ENCODE data around the gene CASP3.
"Not testable (repeated sequence)": the region's sequence is repeated elsewhere in the genome, so short reads cannot be mapped to it uniquely, and the experiment has no call there.

The CASP3 gene

DNA sequence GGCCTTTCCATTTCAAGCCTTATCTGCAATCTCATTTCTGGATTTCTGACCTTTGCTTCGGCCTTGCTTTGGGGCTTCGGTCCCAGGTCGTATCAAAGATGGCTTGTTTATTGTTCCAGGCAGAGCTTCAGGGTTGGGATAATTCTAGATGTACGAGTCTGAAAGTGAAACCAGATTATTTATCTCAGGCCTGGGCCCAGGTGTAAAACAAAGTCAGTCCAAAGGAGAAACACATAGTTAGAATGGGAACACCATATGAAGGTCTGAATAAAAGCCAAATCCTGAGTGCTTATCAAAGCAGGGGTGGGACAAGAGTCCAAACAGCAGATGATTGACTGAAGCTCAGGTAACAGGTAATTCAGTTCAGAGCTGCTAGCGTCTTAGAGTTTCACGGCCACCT, 17.4 kb upstream of the CASP3 start:
- no peak for DNase-seq

DNA sequence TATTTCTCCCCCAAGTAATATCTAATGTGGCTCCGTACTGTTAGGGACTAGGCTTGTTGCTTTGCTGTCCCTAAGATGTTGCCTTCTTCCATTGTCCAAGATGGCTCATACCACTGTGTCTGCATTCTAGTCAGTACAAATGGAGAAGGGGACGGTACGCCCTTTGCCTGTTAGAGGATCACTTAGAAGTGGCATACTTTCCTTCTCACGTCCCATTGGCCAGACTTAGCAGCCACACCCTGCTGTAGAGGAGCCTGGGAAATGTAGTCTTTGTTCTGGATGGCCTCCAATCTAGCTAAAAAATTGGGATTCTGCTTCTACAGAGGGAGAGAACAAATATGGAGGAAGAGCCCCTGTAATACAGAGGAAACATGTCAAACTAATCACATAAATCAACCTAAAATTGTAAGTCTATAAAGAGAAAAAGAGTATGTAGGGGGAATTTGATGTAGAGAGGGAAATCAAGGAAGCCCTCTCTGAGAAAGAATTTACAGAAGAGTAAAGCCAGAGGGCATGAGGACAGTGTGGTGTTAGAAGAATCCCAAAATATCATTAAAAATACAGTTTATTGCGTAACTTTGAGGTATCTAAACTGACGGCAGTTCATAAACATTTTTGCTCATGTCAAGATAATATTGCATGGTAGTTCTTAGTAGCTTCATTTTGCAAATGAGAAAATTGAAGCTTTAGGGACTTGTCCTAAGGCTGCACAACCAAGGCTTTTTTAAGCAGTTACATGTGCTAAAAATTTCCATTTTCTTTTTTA, 15.4 kb upstream of the CASP3 start:
- DNase-seq: no peak

DNA sequence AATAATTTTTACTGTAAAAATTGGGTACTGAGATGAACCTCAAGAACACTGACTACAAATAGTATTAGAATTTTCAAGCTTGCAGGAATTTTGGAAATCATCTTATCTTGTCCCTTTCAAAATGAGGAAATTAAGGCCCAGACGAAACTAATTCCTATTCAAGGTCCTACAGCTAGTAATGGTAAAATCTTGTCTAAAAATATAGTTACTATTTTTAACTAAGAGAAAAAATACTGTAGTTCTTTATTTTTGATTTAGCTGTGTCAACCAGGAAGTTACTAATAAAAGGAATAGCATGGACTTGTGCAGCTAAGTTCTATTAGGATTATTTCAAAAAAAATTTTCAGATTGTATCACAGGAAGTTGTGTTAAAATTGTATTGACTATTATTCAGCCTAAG, 13.0 kb upstream of the CASP3 start:
- DNase-seq: no peak

DNA sequence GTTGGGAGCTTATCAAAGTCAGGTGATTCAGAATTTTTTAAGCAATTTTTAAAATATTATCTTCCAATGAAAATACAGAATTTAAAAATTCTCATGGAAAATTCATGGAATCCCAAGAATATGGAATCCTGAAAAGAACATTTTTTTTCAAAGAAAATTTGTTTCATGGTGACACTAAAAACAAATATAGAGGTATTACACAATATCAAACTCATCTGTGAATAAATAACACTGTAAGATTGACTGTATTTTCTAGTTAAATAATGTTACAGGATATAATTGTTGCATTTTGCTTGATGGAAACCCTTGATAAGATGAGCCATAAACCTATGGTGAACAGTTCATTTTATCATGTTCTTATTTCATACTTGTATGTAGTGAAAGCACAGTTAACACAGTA, 11.7 kb upstream of the CASP3 start:
- DNase-seq: no peak

DNA sequence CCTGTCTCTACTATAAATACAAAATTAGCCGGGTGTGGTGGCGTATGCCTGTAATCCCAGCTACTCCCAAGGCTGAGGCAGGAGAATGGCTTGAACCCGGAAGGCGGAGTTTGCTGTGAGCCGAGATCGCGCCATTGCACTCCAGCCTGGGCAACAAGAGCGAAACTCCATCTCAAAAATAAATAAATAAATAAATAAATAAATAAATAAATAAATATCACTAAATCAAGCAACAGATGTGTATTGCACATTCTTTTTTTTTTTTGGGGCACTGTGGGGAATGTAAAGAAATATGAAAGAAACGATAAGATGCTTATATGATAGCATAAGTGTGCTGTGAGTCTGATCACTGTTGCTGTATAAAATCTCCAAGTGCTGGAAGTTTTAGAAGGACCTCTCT, 8.6 kb upstream of the CASP3 start:
- DNase-seq: not testable (repeated sequence)

DNA sequence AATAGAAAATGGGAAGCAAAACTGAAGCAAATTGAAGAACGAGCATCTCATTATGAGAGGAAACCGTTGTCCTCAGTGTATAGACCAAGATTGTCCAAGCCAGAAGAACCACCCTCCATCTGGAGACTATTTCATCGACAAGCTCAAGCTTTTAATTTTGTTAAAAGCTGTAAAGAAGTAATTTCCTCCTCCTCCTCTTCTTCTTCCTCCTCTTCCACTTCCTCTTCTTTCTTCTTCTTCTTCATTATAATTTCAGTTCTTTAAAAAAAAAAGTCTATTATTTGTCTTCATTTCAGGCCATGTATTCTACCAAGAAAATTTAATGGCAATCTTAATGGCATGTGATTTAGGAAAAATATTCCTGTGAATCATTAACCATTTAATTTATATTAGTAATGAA, 7.9 kb upstream of the CASP3 start:
- no peak for DNase-seq

DNA sequence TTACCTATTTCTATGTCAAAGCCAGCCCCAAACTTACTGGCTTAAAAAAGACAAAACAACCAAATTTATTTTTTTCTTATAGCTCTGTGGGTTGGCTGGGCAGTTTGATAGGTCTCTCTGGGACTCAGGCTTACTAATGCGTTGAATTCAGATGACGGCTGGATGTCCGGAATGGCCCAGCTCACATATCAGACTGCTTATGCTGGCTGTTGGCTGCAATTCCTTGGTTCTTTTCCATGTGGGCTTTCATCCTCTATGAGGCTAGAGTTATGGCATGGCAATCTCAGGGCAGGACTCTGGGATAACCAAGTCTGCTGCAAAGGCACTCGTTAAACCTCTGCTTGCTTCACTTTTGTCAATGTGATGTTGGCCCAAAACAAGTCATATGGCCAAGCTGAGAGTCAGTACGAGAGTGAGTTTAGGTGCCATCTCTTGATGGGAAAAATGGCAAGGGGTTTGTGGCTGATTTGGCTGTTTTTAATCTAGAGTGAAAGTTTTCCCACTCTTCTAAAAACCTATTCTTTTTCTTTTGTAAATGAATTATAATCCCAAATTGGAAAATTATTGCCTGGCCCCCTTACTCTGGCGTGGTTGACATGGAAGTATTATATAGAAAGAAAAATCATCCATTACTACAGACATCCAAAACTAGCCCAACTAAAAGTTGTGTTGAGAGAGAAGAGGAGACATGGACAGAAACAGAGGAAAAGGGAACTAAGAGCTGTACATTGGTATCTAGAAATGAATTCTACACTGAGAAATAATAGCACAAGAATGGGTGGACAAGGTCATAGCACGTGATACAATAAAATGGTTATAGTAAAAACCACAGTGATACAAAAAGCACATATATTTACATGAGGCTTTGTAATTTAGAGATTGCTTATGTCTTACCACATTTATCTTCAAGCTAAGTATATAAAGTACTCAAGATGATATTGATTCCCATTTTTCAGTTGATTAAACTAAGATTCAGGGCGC, 6.9 kb upstream of the CASP3 start:
- DNase-seq: no peak

DNA sequence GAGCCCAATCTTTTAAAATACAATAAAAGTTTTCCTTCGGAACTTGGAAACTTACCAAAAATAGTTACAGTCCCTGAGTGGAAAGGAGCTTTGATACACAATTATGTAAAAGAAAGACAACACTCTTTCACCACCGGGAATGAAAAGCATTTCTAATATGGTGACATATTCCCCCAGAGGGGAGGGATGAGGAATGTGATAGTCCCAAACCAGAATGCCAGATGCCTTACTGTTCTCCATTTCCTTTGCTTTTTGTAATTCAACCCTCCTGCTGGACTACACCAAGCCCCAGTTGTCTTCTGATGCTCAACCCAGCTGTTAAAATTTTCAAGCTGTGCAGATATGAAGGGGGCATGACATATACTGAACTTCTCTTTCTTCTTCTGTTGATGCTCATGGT, 4.4 kb upstream of the CASP3 start:
- DNase-seq: no peak

DNA sequence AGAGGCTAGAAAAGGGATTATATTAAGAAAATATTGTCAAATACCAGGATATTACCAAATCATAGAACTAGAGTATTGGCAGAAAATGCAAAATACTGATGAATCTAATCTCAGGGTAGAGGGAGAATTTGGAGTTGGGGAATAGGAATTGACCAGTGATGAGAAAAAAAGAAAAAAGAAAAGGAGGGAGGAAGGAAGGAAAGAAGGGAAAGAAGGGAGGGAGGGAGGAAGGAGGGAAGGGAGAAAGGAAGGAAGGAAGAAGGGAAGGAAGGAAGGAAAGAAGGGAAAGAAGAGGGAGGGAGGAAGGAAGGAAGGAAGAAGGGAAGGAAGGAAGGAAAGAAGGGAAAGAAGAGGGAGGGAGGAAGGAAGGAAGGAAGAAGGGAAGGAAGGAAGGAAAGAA, 3.4 kb upstream of the CASP3 start:
- not testable (repeated sequence) for DNase-seq

DNA sequence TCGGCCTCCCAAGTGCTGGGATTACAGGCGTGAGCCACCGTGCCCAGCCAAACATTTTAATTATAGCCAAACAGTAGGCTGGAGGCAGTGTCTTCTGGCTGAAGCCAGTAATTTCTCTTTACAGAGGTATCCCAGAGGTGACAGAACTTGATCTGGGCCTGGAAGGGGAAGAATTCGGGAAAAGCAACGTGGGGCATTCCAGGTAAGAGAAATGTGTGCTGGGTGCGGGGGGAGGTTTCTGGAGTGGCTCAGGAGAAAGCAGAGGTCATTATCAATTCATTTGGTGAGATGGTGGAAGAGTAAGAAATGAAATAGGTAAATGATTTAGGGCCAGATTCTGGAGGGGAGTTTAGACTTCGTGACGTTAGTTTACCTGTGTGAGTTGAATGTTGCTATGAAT, 2.7 kb upstream of the CASP3 start:
- DNase-seq: no peak

DNA sequence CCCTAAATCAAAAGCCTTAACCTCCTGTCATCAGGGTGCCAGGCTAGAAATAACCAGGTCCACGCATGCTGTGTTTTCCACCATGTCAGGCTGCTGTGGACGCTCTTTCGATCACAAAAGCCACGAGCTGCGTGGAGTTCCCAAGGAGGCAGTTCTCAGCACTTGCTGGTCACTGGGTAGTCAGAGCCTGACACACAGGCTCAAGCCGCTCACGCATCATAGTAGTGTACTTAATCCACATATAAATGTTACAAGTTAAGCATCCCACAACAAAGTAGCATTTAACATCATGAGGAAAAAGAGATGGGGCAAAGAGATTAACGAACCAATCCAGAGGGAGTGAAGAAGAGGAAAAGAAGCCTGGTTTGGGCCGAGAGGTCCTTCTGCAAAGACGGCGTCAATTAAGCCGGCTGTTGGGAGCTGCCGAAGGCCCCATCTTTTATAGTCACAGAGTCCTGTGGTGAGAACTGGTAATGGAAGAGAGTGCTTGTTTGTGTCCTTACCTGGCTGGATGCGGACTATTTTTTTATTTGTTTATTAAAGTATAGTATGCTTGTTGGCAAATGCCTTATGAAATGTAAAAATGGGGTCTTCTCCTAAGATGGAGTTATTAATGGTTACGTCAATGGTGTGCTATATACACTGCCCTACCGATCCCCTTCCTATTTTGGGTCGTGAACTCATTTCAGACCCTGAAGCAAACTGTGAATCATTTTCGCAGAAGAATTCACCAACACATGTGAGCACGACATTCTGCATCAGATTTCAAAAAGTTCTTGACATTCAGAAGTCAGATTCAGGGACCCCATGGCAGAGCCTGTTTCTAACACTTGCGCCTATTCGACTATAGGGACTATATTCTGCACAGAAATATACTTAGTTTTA, 966 bp upstream of the CASP3 start:
- no peak for DNase-seq

DNA sequence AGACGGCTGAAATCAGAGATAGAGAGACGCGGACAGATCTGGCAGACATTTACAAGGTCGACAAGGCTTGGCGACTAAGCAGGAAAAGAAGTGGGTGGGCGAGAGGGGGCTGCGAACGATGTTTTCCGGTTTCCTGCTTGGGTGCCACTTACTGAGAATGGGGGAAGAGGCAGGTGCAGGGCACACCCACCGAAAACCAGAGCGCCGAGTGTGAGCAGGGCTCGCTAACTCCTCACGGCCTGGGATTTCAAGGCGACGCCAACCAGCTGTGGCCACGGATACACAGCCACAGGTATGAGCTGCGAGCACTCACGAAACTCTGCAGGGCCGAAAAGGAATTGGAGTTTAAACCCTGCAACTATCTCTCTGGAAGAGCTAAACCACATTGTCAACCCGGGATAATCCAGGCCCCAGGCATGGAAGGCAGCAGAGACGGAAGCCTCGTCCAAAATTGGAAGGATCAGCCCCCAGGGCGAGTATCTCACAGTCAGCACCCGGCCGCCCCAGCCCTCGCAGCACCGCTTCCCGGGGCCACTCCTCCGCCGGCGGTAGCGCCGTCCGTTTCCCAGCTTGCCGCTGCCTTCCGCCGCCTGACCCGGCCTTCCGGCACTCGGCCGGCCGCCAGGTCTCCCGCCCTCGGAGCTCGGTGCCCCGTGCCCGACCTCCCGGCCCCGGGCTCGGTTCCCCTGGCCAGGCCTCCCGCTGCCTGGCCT, 778 bp downstream of the CASP3 start:
- peak; percentile 85 for DNase-seq

DNA sequence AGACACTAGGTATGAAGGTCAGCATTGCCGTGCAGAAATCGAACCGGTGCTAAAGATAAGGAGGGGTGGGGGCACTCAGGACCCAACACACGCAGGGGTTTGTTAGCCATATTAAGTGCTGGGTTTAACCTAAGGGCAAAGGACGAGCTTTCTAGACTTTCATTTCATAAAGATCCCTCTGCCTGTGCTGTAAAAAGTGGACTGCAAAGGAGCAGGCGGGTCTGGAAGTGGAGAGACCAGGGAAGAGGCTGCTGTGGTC, 1.3 kb downstream of the CASP3 start:
- DNase-seq: no peak

DNA sequence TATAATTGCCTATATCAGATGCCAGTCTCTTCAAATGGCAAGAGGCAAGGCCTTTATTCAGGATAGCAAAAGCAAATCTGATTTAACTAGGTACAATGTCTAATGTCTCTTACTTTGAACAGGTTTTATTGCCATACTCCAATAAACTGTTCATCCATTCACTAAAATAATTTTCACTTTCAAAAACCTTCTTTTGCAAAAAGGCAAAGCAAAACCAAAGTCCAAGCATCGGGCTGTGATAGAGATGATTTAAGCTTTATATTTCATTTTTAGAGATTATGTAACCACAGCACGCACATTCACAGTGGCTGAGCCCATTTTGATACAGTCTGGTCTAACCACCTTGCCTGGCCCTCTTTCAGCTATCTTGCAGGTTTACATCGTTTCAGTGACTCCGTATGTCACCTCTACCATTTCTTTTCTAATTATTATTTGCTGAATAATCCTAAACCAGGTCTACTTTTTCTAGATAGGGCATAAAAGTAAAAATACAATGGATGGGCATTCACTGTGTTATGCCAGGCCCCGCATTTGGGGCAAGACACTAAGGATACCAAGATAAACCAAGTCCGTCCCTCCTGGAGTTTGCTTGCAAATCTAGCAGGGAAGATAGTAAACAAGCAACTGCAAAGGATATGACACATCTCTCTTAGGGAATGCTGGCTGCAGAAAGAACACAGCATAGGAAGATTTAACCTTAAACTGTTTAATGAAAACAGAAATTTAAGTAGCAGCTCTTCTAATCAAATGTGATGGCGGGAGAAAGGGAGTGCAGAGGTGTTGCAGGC, 1.8 kb downstream of the CASP3 start:
- no peak for DNase-seq

DNA sequence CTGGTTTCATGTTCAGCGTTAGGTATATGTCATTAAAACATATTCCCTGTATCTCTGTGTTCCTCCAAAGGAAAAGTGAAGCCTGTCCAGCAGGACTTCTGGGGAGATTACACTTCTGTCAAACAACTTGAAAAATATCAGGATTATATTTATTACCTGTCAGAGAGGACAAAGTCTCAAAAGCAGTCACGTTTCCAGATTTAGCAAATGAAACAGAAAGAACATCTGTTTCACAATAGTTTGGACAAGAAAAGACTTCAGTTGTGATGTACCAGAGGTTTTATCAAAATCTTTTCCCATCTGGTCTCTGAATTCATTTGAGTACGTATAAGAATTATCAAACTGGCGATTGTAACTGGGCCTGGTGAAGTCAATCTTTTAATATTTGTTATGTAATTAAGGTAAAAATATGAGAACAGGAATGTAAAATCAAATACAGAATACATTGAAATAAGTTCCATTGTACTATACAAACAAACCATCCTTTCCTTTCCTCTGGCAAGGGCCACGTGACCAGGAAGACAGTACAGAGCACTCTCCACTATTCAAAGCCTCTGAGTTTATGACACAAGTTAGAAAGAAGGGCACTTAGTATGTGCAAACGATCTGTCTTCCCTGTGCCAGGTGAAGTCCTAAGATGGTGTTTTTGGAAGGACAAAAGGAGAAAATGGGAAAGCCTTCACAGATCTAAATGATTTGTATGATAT, 3.2 kb downstream of the CASP3 start:
- no peak for DNase-seq

DNA sequence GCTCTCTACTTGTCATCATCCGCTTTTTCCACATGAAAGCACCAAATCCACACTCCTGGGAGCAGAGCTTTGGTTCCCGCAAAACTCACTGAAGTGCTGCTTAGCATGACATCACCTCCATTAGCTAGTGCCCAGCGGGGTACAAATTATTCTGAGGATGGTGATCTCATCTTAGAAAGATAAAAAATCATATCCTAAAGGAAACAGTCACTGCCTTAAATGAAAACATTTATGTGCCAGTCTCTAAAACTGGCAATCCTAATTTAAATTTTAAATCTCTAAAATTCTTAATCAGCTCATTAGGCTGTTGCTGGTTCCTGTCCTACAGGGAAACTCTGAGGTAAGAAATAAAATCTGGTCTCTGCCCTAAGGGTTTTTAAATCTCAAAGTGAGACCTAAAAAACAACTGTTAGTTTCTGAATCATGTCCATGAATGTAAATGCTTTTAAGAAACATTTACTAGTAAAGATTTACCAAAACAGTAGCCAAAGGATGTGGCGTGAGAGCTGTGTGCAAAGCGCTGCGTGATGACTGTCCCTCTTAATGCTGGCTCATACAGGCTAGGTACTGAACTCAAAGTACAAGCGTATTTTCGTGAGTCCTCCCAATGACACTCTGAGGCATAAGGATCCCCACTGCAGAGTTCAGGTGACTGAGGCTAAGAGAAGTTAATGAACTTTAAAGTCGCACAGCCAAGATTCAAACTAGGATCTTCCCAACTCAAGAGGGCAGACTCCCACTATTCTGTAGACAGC, 4.5 kb downstream of the CASP3 start:
- DNase-seq: no peak

DNA sequence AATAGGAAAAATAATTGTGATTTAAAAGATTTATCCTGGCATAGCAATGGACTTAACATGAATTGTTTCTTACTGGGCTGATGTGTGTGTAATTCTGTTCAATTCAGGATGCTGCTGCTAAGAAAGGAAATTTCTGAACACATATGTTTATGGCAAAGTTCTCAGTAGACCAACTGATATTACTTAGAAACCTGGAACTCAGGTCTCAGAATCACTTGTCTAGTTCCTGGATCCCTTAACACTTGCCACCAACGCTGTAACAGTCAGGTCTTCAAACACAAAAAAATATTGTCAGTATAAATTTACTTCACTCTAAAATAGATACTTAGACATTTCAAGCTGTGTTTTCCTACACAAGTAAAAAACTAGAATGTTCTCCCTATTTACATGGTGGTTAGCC, 5.5 kb downstream of the CASP3 start:
- DNase-seq: no peak

DNA sequence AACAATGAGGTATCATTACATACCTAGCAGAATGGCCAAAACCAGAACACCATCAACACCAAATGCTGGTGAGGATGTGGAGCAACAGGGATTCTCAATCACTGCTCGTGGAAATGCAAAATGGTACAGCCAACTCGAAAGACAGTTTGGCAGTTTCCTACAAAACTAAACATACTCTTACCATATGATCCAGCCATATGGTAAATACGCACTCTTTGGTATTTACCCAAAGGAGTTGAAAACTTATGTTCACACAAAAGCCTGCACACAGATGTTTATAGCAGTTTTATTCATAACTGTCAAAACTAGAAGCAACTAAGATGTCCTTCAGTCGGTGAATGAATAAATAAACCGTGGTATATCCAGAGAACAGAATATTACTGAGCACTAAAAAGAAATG, 7.8 kb downstream of the CASP3 start:
- no peak for DNase-seq

DNA sequence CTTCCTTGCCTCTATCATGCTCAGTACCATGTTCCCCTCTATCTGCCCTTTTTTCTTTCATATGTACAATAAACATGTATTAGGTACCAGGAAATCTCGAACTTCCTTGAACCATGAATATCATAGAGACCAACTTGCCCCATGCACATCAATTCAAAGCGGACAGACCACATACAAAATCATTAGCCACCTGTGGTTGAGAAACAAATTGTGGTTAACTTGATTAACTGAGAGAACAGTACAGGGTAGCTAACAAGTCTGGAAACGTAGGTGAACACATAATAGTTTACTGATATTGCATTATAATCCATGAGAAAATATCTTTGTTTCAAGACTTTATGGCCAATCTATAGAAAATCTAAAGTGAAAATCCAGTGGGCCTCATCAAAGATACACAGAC, 8.2 kb downstream of the CASP3 start:
- DNase-seq: no peak

DNA sequence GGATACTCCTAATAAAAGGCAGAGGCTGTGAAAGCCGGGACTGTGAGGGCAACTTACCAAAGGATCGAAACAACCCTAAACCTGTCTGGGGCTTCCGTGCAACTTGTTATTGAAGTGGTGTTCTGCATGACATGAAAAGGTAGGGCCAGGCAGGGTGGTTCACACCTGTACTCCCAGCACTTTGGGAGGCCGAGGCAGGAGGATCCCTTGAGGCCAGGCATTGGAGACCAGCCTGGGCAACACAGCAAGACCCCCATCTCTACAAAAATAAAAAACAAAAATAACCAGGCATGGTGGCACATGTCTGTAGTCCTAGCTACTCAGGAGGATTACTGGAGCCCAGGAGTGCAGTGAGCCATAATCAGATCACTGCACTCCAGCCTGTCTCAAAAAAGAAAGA, 12.3 kb downstream of the CASP3 start:
- no peak for DNase-seq

All from right kidney (tissue), 1 donor.